ENCODE data around the gene PLAGL1.

The PLAGL1 gene

GRCh38 chr6:144008846-144009245 lies 787 bp upstream of the PLAGL1 start:
- DNase-seq, result no peak

GRCh38 chr6:144007478-144008119 lies 460 bp downstream of the PLAGL1 start:
- peak; percentile 6 for DNase-seq

GRCh38 chr6:144006736-144007477 lies 1.2 kb downstream of the PLAGL1 start:
- DNase-seq, result peak; percentile 4

- no peak for DNase-seq
Observed at GRCh38 chr6:143999406-143999805, 8.7 kb downstream of the PLAGL1 start.

- no peak for DNase-seq
Observed at GRCh38 chr6:143998686-143999085, 9.4 kb downstream of the PLAGL1 start.

- DNase-seq, result no peak
Observed at GRCh38 chr6:143993965-143994646, 14.0 kb downstream of the PLAGL1 start.

- no peak for DNase-seq
Observed at GRCh38 chr6:143992285-143992684, 15.8 kb downstream of the PLAGL1 start.

GRCh38 chr6:143986463-143987065 lies 21.5 kb downstream of the PLAGL1 start:
- DNase-seq, result no peak

GRCh38 chr6:143984666-143985065 lies 23.4 kb downstream of the PLAGL1 start:
- no peak for DNase-seq

GRCh38 chr6:143982968-143983367 lies 25.1 kb downstream of the PLAGL1 start:
- DNase-seq, result no peak

- no peak for DNase-seq
Observed at GRCh38 chr6:143980921-143981320, 27.1 kb downstream of the PLAGL1 start.

- no peak for DNase-seq
Observed at GRCh38 chr6:143976806-143977349, 31.2 kb downstream of the PLAGL1 start.

- no peak for DNase-seq
Observed at GRCh38 chr6:143974089-143974488, 34.0 kb downstream of the PLAGL1 start.

GRCh38 chr6:143973097-143973966 lies 34.7 kb downstream of the PLAGL1 start:
- DNase-seq, result no peak

- no peak for DNase-seq
Observed at GRCh38 chr6:143971482-143972205, 36.4 kb downstream of the PLAGL1 start.

GRCh38 chr6:143970456-143971218 lies 37.4 kb downstream of the PLAGL1 start:
- DNase-seq, result no peak

- DNase-seq, result no peak
Observed at GRCh38 chr6:143969077-143969476, 39.0 kb downstream of the PLAGL1 start.

- no peak for DNase-seq
Observed at GRCh38 chr6:143967706-143968376, 40.2 kb downstream of the PLAGL1 start.

- no peak for DNase-seq
Observed at GRCh38 chr6:143966312-143966711, 41.7 kb downstream of the PLAGL1 start.

GRCh38 chr6:143965503-143966171 lies 42.4 kb downstream of the PLAGL1 start:
- no peak for DNase-seq
